Stimulated activated effector memory CD8-positive, alpha-beta T cell treated with anti-CD3 and anti-CD28 coated beads, Interleukin-12 subunit alpha, Interleukin-12 subunit beta, amount 100 ng/mL, for 72 hours (primary cell): ENCODE results near the gene TRMT112.

Experiments used
- ATAC-seq: fragments of 150-1000 bp; cut with Tn5 transposase; 2 replicates; pipeline ENCODE4 v1.10.0; 2021
- DNase-seq, 2 donors: peaks; one replicate each; pipeline ENCODE4 v3.0.0; 2021 to 2022; ENCODE audit warnings: low spot score in 2 of 2
- H3K27ac Mint-ChIP-seq: one replicate; pipeline ENCODE4 v1.8.0; 2022; ENCODE audit warnings: mild to moderate bottlenecking, mixed read lengths
- H3K36me3 Mint-ChIP-seq: one replicate; pipeline ENCODE4 v1.8.0; 2022; ENCODE audit warnings: mild to moderate bottlenecking, mixed read lengths
- H3K4me1 Mint-ChIP-seq: one replicate; pipeline ENCODE4 v1.8.0; 2022; ENCODE audit warnings: mixed read lengths
- H3K4me3 Mint-ChIP-seq: one replicate; pipeline ENCODE4 v1.8.0; 2022; ENCODE audit warnings: mild to moderate bottlenecking, mixed read lengths
- H3K9me3 Mint-ChIP-seq: one replicate; pipeline ENCODE4 v1.8.0; 2022; ENCODE audit warnings: mixed read lengths

TRMT112 gene

GRCh38 chr11:64317325-64317960 lies at the start of gene TRMT112:
Gene TRMT112 (minus strand): TSS chr11:64317559. CDS start chr11:64317526, 33 bp downstream.
- Mint-ChIP-seq H3K9me3 (no peaks in the 10 kb centered on the region), H3K36me3 (peaks cover 82% of the 10 kb centered on the region), H3K4me3 (peak within 1 kb of the TSS; percentile 97), H3K4me1 (peaks cover 69% of the 10 kb centered on the region), H3K27ac (peak within 1 kb of the TSS; percentile 98)
- peak; percentile 80 to 97 for DNase-seq
- ATAC-seq: peak; percentile 81

DNA sequence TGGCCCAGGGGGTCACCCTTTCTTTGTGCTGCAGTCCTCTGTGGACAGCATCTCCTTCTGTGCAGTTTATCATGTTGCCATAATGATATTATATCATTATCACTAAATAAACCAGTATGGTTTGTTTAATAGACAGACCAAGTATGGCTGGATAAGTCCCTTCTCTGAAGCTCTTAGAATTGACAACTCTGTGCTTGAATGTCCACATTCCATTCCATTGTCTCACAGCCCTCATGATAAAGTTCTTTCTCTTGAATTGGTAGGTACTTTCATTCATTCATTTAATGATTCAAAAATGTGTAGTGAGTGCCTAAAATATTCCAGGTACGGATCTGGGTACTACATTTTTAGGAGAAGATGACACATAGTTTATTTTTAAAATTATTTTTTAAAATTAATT lies 49.4 kb upstream of the TRMT112 start:
- ATAC-seq (no peak), DNase-seq (no peak)
- Mint-ChIP-seq H3K4me3 (no peak overlapping the region), H3K4me1 (no peaks in the 10 kb centered on the region), H3K27ac (peak overlapping the region; percentile 26), H3K9me3 (no peaks in the 10 kb centered on the region), H3K36me3 (peaks cover 93% of the 10 kb centered on the region)

- Mint-ChIP-seq H3K4me1 (peaks cover 15% of the 10 kb centered on the region), H3K36me3 (peaks cover 88% of the 10 kb centered on the region), H3K4me3 (no peak overlapping the region), H3K27ac (no peak overlapping the region), H3K9me3 (no peaks in the 10 kb centered on the region)
- DNase-seq (no peak), ATAC-seq (no peak)
Measured at GRCh38 chr11:64364911-64365310, 47.6 kb upstream of the TRMT112 start.

DNA sequence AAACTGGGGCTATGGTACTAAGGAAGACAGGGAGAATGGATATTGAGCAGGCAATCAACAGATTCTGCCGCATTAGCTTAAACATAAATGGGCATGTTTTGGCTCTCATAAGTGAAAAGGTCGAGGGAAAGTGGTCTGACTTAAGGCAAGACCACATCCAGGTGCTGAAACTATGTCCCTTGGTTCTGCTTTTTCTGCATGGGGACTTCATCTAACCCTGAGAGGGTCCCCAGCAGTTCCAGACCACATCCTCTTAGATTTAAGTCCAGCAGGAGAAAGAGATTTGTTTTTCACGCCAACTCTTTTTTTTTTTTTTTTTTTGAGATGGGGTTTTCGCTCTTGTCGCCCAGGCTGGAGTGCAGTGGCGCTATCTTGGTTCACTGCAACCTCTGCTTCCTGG lies 47.1 kb upstream of the TRMT112 start:
- H3K36me3 Mint-ChIP-seq: peaks cover 89% of the 10 kb centered on the region

DNA sequence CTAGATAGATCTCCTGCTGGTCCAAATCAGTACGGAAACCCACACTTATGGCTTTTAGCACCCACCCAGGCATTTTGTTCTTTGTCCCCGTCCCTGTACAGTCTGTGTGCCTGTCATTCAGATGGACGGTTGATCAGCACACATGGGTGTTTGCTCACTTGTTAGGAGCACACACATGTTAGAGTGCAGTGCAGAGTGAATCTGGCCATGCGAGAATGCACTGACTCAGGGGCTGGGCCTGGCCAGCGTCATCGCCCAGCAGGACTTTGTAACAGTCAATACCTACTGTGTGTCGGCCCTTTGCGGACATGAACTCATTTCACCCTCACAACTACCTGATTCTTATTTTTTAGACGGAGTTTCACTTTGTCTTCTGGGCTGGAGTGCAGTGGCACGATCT lies 45.0 kb upstream of the TRMT112 start:
- DNase-seq (no peak), ATAC-seq (no peak)
- no peak overlapping the region for H3K27ac Mint-ChIP-seq
- H3K4me3 Mint-ChIP-seq: no peak overlapping the region
- peaks cover 31% of the 10 kb centered on the region for H3K4me1 Mint-ChIP-seq
- peaks cover 70% of the 10 kb centered on the region for H3K36me3 Mint-ChIP-seq
- H3K9me3 Mint-ChIP-seq: no peaks in the 10 kb centered on the region

More for the DNA sequence above, 47.1 kb upstream of the TRMT112 start:
- H3K4me3 Mint-ChIP-seq: no peak overlapping the region
- H3K9me3 Mint-ChIP-seq: no peaks in the 10 kb centered on the region
- H3K27ac Mint-ChIP-seq: peak overlapping the region; percentile 48
- ATAC-seq (no peak), DNase-seq (no peak)
- peaks cover 19% of the 10 kb centered on the region for H3K4me1 Mint-ChIP-seq

DNA sequence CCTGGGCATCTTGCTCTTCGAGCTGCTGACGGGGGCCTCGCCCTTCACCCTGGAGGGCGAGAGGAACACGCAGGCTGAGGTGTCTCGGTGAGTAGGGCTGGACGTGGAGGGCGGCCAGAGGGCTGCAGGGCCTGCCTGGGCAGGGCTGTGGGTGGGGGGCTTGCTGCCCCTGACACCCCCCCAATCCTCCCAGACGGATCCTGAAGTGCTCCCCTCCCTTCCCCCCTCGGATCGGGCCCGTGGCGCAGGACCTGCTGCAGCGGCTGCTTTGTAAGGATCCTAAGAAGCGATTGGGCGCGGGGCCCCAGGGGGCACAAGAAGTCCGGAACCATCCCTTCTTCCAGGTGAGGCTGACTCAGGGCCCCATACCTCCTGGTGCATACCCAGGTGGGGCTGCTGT lies 44.3 kb upstream of the TRMT112 start:
- ATAC-seq: no peak
- H3K4me3 Mint-ChIP-seq: peak overlapping the region; percentile 93
- DNase-seq: no peak
- no peaks in the 10 kb centered on the region for H3K9me3 Mint-ChIP-seq
- H3K36me3 Mint-ChIP-seq: peaks cover 69% of the 10 kb centered on the region
- H3K4me1 Mint-ChIP-seq: peaks cover 34% of the 10 kb centered on the region
- no peak overlapping the region for H3K27ac Mint-ChIP-seq

- ATAC-seq (no peak), DNase-seq (no peak)
- peak overlapping the region; percentile 93 for H3K4me3 Mint-ChIP-seq
- H3K36me3 Mint-ChIP-seq: peaks cover 69% of the 10 kb centered on the region
- H3K27ac Mint-ChIP-seq: peak overlapping the region; percentile 85
- H3K4me1 Mint-ChIP-seq: peaks cover 38% of the 10 kb centered on the region
- H3K9me3 Mint-ChIP-seq: no peaks in the 10 kb centered on the region
Measured at GRCh38 chr11:64360448-64360921, 43.1 kb upstream of the TRMT112 start.

DNA sequence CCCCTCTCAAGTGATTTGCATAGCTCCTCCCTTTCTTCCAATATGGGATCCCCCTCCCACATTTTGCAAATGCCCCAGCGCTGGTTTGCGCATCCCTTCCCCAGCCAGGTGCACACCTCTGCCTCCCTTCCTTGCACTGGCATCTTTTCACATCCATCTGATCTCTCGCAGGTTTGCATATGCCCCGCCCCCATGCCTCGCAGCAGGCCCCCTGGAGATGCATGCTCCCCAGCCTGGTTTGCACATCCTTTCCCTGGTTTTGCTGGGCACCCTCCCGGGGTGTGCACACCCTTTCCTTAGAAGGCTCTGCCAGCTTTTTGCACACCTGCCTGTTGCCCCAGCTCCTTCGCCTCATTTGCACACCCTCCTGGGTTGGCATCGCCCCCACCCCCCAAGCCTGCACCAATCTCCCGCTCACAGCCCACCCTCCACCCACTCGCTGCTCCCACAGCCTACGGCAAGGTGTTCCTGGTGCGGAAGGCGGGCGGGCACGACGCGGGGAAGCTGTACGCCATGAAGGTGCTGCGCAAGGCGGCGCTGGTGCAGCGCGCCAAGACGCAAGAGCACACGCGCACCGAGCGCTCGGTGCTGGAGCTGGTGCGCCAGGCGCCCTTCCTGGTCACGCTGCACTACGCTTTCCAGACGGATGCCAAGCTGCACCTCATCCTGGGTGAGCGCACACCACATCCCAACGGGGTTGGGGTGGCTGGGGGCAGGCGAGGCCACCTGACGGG lies 42.5 kb upstream of the TRMT112 start:
- H3K36me3 Mint-ChIP-seq: peaks cover 69% of the 10 kb centered on the region
- no peak for ATAC-seq
- peaks cover 38% of the 10 kb centered on the region for H3K4me1 Mint-ChIP-seq
- DNase-seq: no peak
- peak overlapping the region; percentile 93 for H3K4me3 Mint-ChIP-seq
- H3K9me3 Mint-ChIP-seq: no peaks in the 10 kb centered on the region
- H3K27ac Mint-ChIP-seq: peak overlapping the region; percentile 85

DNA sequence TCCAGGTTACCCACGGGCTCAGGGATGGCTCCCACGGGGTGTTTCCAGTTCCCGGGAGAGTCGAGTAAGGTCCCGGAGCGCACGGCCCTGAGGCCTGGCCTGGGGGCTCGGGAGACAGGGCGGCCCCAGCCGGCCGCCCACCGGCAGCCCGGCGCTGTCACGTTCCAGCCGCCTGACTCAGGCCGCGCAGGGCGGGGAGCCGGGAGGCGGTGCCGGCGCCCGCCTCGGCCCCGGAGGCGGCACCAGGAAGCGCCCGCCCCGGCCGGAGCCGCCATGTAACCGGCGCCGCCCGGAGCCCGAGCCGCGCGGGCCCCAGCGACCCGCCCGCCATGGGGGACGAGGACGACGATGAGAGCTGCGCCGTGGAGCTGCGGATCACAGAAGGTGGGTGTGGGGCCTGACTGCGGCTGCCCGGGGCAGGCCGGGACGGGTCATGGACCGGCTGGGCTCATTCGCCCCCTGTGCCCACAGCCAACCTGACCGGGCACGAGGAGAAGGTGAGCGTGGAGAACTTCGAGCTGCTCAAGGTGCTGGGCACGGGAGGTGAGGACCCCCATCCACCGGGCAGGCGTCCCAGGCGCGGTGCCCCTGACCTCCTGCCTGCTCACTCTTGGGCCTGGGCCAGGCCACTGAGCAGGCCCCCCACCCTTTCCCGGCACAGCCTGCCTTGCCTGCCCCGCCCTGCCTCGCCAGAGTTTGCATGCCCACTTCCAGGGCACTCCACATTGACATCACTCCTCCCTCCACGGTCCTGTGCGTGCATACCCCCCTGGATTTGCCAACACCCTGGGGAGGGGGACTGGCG lies 41.8 kb upstream of the TRMT112 start, which contains the start of gene RPS6KA4:
Gene RPS6KA4, plus strand, starts transcription at position 256 of the 805 bp plus-strand sequence. Its CDS starts 74 bp downstream, at position 330.
- no peaks in the 10 kb centered on the region for H3K9me3 Mint-ChIP-seq
- peak; percentile 88 for ATAC-seq
- DNase-seq: peak; percentile 55 to 71
- peak within 1 kb of the TSS; percentile 93 for H3K4me3 Mint-ChIP-seq
- peaks cover 38% of the 10 kb centered on the region for H3K4me1 Mint-ChIP-seq
- peak within 1 kb of the TSS; percentile 85 for H3K27ac Mint-ChIP-seq
- peaks cover 61% of the 10 kb centered on the region for H3K36me3 Mint-ChIP-seq

- no peaks in the 10 kb centered on the region for H3K9me3 Mint-ChIP-seq
- peak; percentile 1 for ATAC-seq
- H3K36me3 Mint-ChIP-seq: peaks cover 55% of the 10 kb centered on the region
- DNase-seq: no peak
- H3K27ac Mint-ChIP-seq: peak overlapping the region; percentile 85
- peak overlapping the region; percentile 93 for H3K4me3 Mint-ChIP-seq
- peaks cover 38% of the 10 kb centered on the region for H3K4me1 Mint-ChIP-seq
Measured at GRCh38 chr11:64358536-64358906, 41.2 kb upstream of the TRMT112 start.

DNA sequence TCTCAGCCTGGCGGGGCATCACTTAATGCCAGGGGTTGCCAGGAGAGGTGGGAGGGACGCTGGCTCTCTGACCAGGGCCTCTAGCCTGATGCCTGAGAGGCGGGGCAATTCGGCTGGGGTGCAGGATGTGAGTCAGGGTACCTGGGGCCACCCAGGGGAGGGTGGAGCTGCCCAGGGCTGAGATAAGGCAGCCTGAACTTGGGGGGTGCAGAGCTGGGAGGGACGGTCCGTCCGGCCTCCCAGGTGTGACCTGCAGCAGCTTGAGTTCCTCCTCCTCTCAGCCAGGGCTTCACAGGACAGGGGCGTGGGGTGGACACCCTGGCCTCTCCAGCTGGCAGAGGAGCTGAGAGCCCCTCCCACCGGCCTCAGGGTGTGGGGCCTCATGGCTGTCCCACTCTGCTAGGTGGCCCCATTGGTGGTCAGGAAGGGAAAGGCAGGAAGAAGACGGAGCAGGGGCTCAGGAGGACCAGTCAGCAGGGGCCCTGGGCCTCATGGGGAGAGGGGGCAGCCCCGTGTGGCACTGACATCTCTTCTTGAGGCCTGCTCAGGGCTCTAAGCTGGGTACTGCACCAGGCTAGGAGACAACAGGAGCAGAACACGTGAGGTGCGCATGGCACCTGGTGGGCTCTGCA lies 40.7 kb upstream of the TRMT112 start:
- ATAC-seq: peak; percentile 79
- Mint-ChIP-seq H3K36me3 (peaks cover 54% of the 10 kb centered on the region), H3K9me3 (no peaks in the 10 kb centered on the region), H3K4me3 (peak overlapping the region; percentile 93), H3K27ac (peak overlapping the region; percentile 85), H3K4me1 (peaks cover 38% of the 10 kb centered on the region)
- peak; percentile 45 to 67 for DNase-seq

- DNase-seq (no peak), ATAC-seq (no peak)
- peak overlapping the region; percentile 93 for H3K4me3 Mint-ChIP-seq
- H3K36me3 Mint-ChIP-seq: peaks cover 54% of the 10 kb centered on the region
- peak overlapping the region; percentile 85 for H3K27ac Mint-ChIP-seq
- H3K4me1 Mint-ChIP-seq: peaks cover 38% of the 10 kb centered on the region
- no peaks in the 10 kb centered on the region for H3K9me3 Mint-ChIP-seq
Measured at GRCh38 chr11:64357446-64357845, 40.1 kb upstream of the TRMT112 start.

- H3K27ac Mint-ChIP-seq: peak overlapping the region; percentile 84
- no peak for DNase-seq
- H3K4me1 Mint-ChIP-seq: peaks cover 38% of the 10 kb centered on the region
- no peaks in the 10 kb centered on the region for H3K9me3 Mint-ChIP-seq
- no peak for ATAC-seq
- H3K4me3 Mint-ChIP-seq: peak overlapping the region; percentile 46
- peaks cover 57% of the 10 kb centered on the region for H3K36me3 Mint-ChIP-seq
Measured at GRCh38 chr11:64356498-64357411, 39.4 kb upstream of the TRMT112 start.
